H1 (cell line): ENCODE results near the gene PVR. TPM values are rescaled to one million over a fixed set of nuclear protein-coding genes. Genes with fewer than 3 reads are reported as not detected.

Experiments used
- CTCF ChIA-PET: fragments of 300-600 bp; sonication (Branson Sonifier 250); formaldehyde crosslinking; loops from one replicate; lab custom pipeline; 2021; ENCODE audit not compliant: partially characterized antibody; lab: Charles Lee
- POLR2A ChIA-PET: fragments of 300-600 bp; sonication (Branson Sonifier 250); formaldehyde crosslinking; loops from one replicate; lab custom pipeline; 2021; ENCODE audit warnings: inconsistent platforms; ENCODE audit not compliant: partially characterized antibody; lab: Charles Lee
- DNase-seq, 2 experiments: peaks; one replicate each; pipeline versions ENCODE4 v3.0.0 to v3.0.0-alpha.2; 2010 to 2022; ENCODE audit warnings: low spot score in 2 of 2, low read depth in 1 of 2, mixed read lengths in 1 of 2
- FAIRE-seq: peaks from 2 replicates; lab custom pipeline; 2011; peaks lifted over from hg19 to GRCh38; lab: Jason Lieb, UNC
- H2AFZ ChIP-seq: 2 replicates; pipeline ENCODE4 v1.8.1; 2012; ENCODE audit warnings: low read length, inconsistent platforms
- H2AK5ac ChIP-seq: 2 replicates; pipeline ENCODE4 v1.6.1; 2013; ENCODE audit warnings: low read depth, low read length
- H2BK120ac ChIP-seq: replicated peaks from 2 replicates; pipeline ENCODE3; 2013; ENCODE audit warnings: low read depth, low read length, inconsistent platforms
- H2BK12ac ChIP-seq: 2 replicates; pipeline ENCODE4 v1.6.1; 2013; ENCODE audit warnings: low read depth, low read length
- H2BK15ac ChIP-seq: 2 replicates; pipeline ENCODE4 v1.6.1; 2013; ENCODE audit warnings: low read length
- H2BK20ac ChIP-seq: 2 replicates; pipeline ENCODE4 v1.6.1; 2013; ENCODE audit warnings: low read length
- H2BK5ac ChIP-seq: 2 replicates; pipeline ENCODE4 v1.6.1; 2013; ENCODE audit warnings: low read depth, low read length
- H3K14ac ChIP-seq: 2 replicates; pipeline ENCODE4 v1.6.1; 2013; ENCODE audit warnings: inconsistent platforms; ENCODE audit not compliant: insufficient read length
- H3K18ac ChIP-seq: 2 replicates; pipeline ENCODE4 v1.6.1; 2013; ENCODE audit warnings: low read length; ENCODE audit errors: extremely low read depth
- H3K23ac ChIP-seq: 2 replicates; pipeline ENCODE4 v1.6.1; 2013; ENCODE audit warnings: inconsistent platforms; ENCODE audit not compliant: insufficient read length
- H3K23me2 ChIP-seq: 2 replicates; pipeline ENCODE4 v1.6.1; 2013; ENCODE audit warnings: low read depth, low read length
- H3K27ac ChIP-seq: 2 replicates; pipeline ENCODE4 v1.6.1; 2011; ENCODE audit warnings: low read depth, low read length, inconsistent platforms
- H3K27me3 ChIP-seq, 4 experiments: replicated peaks in 1 of 4; 1 replicate in 1 of 4; 2 replicates in 3 of 4; pipeline versions ENCODE4 v1.6.1 to v1.8.1; 2011 to 2013; ENCODE audit warnings: low read length in 3 of 4, mild to moderate bottlenecking in 3 of 4, inconsistent platforms in 2 of 4, mixed read lengths in 2 of 4, moderate library complexity in 1 of 4; ENCODE audit not compliant: control insufficient read depth in 3 of 4, insufficient read depth in 3 of 4; ENCODE audit errors: extremely low read depth in 1 of 4
- H3K36me3 ChIP-seq, 4 experiments: 2 replicates each; pipeline versions ENCODE4 v1.6.1 to v1.8.1; 2011 to 2013; ENCODE audit warnings: mild to moderate bottlenecking in 4 of 4, low read length in 3 of 4, moderate library complexity in 2 of 4, control low read depth in 1 of 4, inconsistent platforms in 1 of 4; ENCODE audit not compliant: insufficient read depth in 4 of 4, control insufficient read depth in 2 of 4
- H3K4ac ChIP-seq: replicated peaks from 2 replicates; pipeline ENCODE3; 2013; ENCODE audit warnings: low read length, low read depth, mixed read lengths, inconsistent platforms; ENCODE audit not compliant: insufficient read length
- H3K4me1 ChIP-seq, 4 experiments: replicated peaks in 1 of 4; 1 replicate in 1 of 4; 2 replicates in 3 of 4; pipeline versions ENCODE4 v1.6.1 to v1.8.1; 2011 to 2013; ENCODE audit warnings: low read length in 3 of 4, inconsistent platforms in 2 of 4, mixed read lengths in 1 of 4; ENCODE audit not compliant: insufficient read depth in 4 of 4, control insufficient read depth in 3 of 4
- H3K4me2 ChIP-seq, 2 experiments: 2 replicates each; pipeline versions ENCODE4 v1.6.1 to v1.8.1; 2011 to 2013; ENCODE audit warnings: low read depth in 2 of 2, low read length in 2 of 2, control low read depth in 1 of 2, inconsistent platforms in 1 of 2, mild to moderate bottlenecking in 1 of 2; ENCODE audit not compliant: insufficient read depth in 1 of 2
- H3K4me3 ChIP-seq, 4 experiments: fragments of 200-600, 300-600 bp in 1 of 4; sonication (generic), shearing (Covaris generic), sonication (Bioruptor Twin) in 1 of 4; 2 replicates each; pipeline versions ENCODE4 v1.5.1 to v1.8.1; 2011 to 2016; ENCODE audit warnings: low read length in 4 of 4, low read depth in 3 of 4, control low read depth in 2 of 4, inconsistent platforms in 2 of 4, mild to moderate bottlenecking in 2 of 4, mixed read lengths in 1 of 4, moderate library complexity in 1 of 4; ENCODE audit not compliant: insufficient read depth in 2 of 4; ENCODE audit errors: extremely low read depth in 1 of 4
- H3K56ac ChIP-seq: replicated peaks from 2 replicates; pipeline ENCODE3; 2013; ENCODE audit warnings: low read depth, mild to moderate bottlenecking, mixed read lengths, low read length, inconsistent platforms; ENCODE audit not compliant: insufficient read length
- H3K79me1 ChIP-seq: 2 replicates; pipeline ENCODE4 v1.6.1; 2013; ENCODE audit warnings: low read depth, low read length, control low read depth
- H3K79me2 ChIP-seq, 2 experiments: 2 replicates each; pipeline versions ENCODE4 v1.6.1 to v1.8.1; 2012 to 2013; ENCODE audit warnings: low read length in 2 of 2, mild to moderate bottlenecking in 2 of 2, inconsistent platforms in 1 of 2; ENCODE audit not compliant: insufficient read depth in 2 of 2, control insufficient read depth in 1 of 2
- H3K9ac ChIP-seq, 4 experiments: replicated peaks in 1 of 4; 1 replicate in 1 of 4; 2 replicates in 3 of 4; pipeline versions ENCODE4 v1.6.1 to v1.8.1; 2011 to 2013; ENCODE audit warnings: low read depth in 3 of 4, low read length in 3 of 4, control low read depth in 2 of 4, mild to moderate bottlenecking in 2 of 4, moderate library complexity in 2 of 4, inconsistent platforms in 1 of 4; ENCODE audit errors: extremely low read depth in 1 of 4
- H3K9me3 ChIP-seq, 2 experiments: 2 replicates each; pipeline versions ENCODE4 v1.6.1 to v1.8.1; 2012 to 2013; ENCODE audit warnings: mild to moderate bottlenecking in 2 of 2, moderate library complexity in 2 of 2, control low read depth in 1 of 2, inconsistent platforms in 1 of 2, low read depth in 1 of 2, low read length in 1 of 2, mixed read lengths in 1 of 2; ENCODE audit not compliant: insufficient read depth in 2 of 2
- H4K20me1 ChIP-seq, 2 experiments: replicated peaks in 1 of 2; 2 replicates each; pipeline versions ENCODE3 to v1.8.1; 2011 to 2013; ENCODE audit warnings: inconsistent platforms in 2 of 2, low read length in 2 of 2, mild to moderate bottlenecking in 1 of 2; ENCODE audit not compliant: insufficient read depth in 2 of 2, control insufficient read depth in 1 of 2
- H4K5ac ChIP-seq: 2 replicates; pipeline ENCODE4 v1.6.1; 2013; ENCODE audit warnings: low read length, low read depth, mixed read lengths, inconsistent platforms; ENCODE audit not compliant: insufficient read length
- H4K8ac ChIP-seq: 2 replicates; pipeline ENCODE4 v1.8.0; 2013; ENCODE audit warnings: mild to moderate bottlenecking, moderate library complexity, low read length, inconsistent platforms; ENCODE audit not compliant: insufficient read depth; ENCODE audit errors: extremely low read depth
- H4K91ac ChIP-seq: replicated peaks from 2 replicates; pipeline ENCODE3; 2013; ENCODE audit warnings: low read length, mixed read lengths, inconsistent platforms; ENCODE audit not compliant: insufficient read length
- BCL11A ChIP-seq, 2 experiments: IDR thresholded peaks; one replicate each; pipeline ENCODE4 v1.6.1; 2011; ENCODE audit warnings: low read depth in 2 of 2, low read length in 2 of 2, mild to moderate bottlenecking in 2 of 2
- KDM1A ChIP-seq: fragments of 200-600, 300-600 bp; sonication (generic); IDR thresholded peaks from 2 replicates; pipeline ENCODE4 v1.7.1; 2016; ENCODE audit warnings: mild to moderate bottlenecking, low read length, borderline replicate concordance
- WGBS, 2 experiments: shearing (Covaris generic) in 1 of 2; methylation state at CpG; one replicate each; pipeline versions ENCODE4 v1.1.6 to v1.1.7; 2013 to 2015; ENCODE audit warnings: low lambda C conversion rate in 2 of 2, mixed read lengths in 2 of 2, inconsistent platforms in 1 of 2, low coverage in 1 of 2, missing lambda C conversion rate in 1 of 2; ENCODE audit not compliant: insufficient replicate concordance in 2 of 2, insufficient coverage in 1 of 2, insufficient read length in 1 of 2; ENCODE audit errors: extremely low coverage in 1 of 2, missing lambda C conversion rate in 1 of 2; 5-methylcytosine and 5-hydroxymethylcytosine counted together
- polyA plus RNA-seq, 7 experiments: library from polyadenylated mRNA; depleted of rRNA in 3 of 7; stranded (reverse) in 5 of 7; unstranded in 2 of 7; fragments of >200 nt in 5 of 7; fragments of 200-250 nt in 2 of 7; gene quantifications; 1 replicate in 5 of 7; 2 replicates in 1 of 7; 4 replicates in 1 of 7; pipeline versions ENCODE4 v1.2.1 to v1.2.3, GENCODE V29; 2011 to 2013; ENCODE audit warnings: missing spikeins in 2 of 7, mixed read lengths in 2 of 7
- total RNA-seq: library from RNA; stranded (reverse); fragmentation: NEBNext Ultra II Directional; extraction: Animal tissue kit (Norgen Biotek cat#: 25700); gene quantifications from 2 replicates; pipeline ENCODE4 v1.2.1, GENCODE V29; 2021
- TF ChIP-seq, protein P1 (sequence below): IDR thresholded peaks from 2 replicates; pipeline ENCODE4 v1.6.1; 2012; ENCODE audit warnings: inconsistent platforms

The PVR gene
- total and polyA plus RNA-seq, 2 of the 8 experiments (the other 6 are each of a cell fraction or from before 2014, with no cell fraction given), result 13.3 to 14.8 TPM

DNA sequence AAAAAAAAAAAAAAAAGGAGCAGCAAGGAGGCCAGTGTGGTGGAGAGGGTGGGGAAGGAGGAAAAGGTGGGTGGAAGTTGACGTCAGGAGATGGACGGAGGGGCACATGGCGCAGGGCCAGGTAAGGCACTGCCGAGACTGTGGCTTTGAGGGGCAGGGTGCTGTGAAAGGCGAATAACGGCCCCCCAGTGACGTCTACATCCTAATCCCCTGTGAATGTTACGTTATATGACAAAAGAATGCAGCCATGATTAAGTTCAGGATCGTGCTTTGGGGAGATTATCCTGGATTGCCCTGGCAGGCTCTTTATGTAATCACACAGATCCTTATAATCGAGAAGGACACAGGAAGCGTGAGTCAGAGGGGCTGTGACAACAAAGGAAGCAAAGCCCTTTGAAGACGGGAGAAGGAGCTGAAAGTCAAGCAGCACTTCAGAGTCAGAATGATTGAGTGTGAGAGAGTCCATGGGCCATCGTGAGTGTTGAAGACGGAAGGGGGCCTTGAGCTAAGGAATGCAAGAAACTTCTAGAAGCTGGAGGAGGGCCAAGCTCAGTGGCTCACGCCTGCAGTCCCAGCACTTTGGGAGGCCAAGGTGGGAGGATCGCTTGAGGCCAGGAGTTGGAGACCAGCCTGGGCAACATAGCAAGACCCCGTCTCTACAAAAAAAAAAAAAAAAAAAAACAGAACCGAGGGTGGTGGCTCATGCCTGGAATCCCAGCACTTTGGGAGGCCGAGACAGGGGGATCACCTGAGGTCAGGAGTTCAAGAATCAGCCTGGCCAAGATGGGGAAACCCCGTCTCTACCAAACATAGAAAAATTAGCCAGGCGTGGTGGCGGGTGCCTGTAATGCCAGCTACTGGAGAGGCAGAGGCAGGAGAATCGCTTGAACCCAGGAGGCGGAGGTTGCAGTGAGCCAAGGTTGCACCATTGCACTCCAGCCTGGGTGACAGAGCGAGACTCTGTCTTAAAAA lies 41.5 kb downstream of the PVR start:
- Histone ChIP-seq H3K14ac (no peak overlapping the region), H3K9me3 (no peaks in the 10 kb centered on the region), H2BK12ac (peak overlapping the region; percentile 96; the same call in 1 of the 2 replicates), H3K4ac (no peak overlapping the region), H3K4me1 (peaks cover 0 to 6% (median 2%) of the 10 kb centered on the region in 4 experiments; a peak in 4 of 7 replicates), H2BK20ac (peak overlapping the region; percentile 66), H3K56ac (no peak overlapping the region), H3K79me2 (no peaks in the 10 kb centered on the region), H3K27me3 (no peaks in the 10 kb centered on the region), H2AFZ (no peak overlapping the region), H3K4me2 (no peak overlapping the region), H4K91ac (peak overlapping the region; percentile 8), H4K5ac (no peak overlapping the region), H3K79me1 (no peaks in the 10 kb centered on the region), H4K8ac (no peak overlapping the region), H2BK5ac (no peak overlapping the region; the same call in 1 of the 2 replicates), H3K36me3 (no peaks in the 10 kb centered on the region), H3K23ac (no peak overlapping the region), H4K20me1 (no peaks in the 10 kb centered on the region), H2BK120ac (no peak overlapping the region), H2AK5ac (no peak overlapping the region), H3K23me2 (no peaks in the 10 kb centered on the region; the same call in 1 of the 2 replicates), H2BK15ac (0 out of 2 replicates have a peak overlapping the region, but pooled peaks have one; percentile 9), H3K9ac (no peak overlapping the region), H3K18ac (no peak overlapping the region), H3K4me3 (no peak overlapping the region), H3K27ac (no peak overlapping the region)
- TF ChIP-seq BCL11A (IDR thresholded peaks at IDR 0.05; ENCODE audit: low read depth in 2 of 2, low read length in 2 of 2) (no peak), KDM1A (peak; percentile 88)
- TF ChIP-seq, protein P1, sequence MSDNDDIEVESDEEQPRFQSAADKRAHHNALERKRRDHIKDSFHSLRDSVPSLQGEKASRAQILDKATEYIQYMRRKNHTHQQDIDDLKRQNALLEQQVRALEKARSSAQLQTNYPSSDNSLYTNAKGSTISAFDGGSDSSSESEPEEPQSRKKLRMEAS, result peak; percentile 40
- FAIRE-seq (no peak), DNase-seq (no peak)
- CTCF ChIA-PET, result interaction anchor here (0.6 to 1.3 kb wide), 8 partner anchors 9 to 114 kb away, joined by 3 to 6 read pairs (median 3); no protein-coding TSS in a partner anchor
- 83% methylated on average over 23 of the region's 25 CpGs; no CpG with 5 or more reads in 1 of the 2 experiments for WGBS, 2 experiments
- POLR2A ChIA-PET, result no interaction called here
